ENCODE data around the gene GRID2.

Gene GRID2

DNA sequence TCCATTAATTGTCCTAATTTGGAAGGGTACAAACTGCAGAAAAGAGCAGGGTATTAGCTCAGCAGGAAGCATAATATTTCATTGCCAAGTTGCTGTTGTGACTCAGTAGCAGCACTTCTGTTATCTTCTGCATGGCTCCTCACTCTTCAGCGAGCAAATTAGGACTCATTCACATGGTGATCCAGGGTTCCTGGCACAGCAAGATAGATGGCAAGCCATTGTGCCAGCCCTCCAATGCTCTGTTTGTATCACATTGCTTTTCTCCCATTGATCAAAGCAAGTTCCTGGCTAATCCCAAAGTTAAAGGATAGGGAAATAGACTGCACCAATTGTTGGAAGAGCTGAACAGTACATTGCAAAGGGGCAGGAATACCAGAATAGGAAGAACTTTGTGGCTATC is 1142.3 kb downstream of the GRID2 start:
- DNase-seq, result no peak

DNA sequence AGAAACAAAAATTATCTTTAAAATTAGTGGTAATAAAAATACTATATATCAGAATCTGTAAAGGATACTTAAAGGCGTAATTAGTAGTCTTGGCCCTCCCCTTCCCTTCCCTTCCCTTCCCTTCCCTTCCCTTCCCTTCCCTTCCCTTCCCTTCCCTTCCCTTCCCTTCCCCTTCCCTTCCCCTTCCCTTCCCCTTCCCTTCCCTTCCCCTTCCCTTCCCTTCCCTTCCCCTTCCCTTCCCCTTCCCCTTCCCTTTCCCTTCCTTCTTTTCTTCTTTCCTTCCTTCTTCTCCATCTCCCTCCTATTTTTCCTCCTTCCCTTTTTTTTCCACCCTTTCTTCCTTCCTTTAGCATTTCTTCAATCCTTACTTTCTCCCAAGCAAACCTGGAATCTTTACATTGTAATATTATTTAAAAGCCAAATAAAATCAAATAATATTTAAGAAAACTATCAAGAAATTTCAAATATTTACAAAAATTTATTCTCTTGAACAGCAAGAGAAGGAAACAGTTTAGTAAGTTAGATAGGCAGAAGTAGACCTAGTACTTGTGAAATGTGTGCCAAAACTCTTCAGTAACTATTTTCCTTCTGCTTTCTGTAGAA is 1145.0 kb downstream of the GRID2 start:
- no peak for DNase-seq

DNA sequence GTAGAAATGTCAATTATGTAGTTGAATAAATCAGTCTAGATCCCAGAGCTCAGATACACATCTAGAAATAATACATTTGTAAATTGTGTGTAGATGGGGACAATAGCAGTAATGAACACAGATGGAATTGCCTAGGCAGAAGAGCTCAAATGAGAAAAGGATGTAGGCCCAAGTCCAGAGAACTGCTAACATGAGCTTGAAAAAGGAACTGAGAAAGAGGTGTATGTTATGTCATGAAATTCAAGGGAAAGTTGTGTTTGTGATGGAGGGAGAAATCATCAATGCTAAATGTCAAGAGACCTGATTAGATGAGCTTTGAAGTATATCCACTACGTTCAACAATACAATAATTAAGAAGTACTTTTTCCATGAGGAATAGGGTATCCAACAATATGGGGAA is 1148.2 kb downstream of the GRID2 start:
- no peak for DNase-seq

DNA sequence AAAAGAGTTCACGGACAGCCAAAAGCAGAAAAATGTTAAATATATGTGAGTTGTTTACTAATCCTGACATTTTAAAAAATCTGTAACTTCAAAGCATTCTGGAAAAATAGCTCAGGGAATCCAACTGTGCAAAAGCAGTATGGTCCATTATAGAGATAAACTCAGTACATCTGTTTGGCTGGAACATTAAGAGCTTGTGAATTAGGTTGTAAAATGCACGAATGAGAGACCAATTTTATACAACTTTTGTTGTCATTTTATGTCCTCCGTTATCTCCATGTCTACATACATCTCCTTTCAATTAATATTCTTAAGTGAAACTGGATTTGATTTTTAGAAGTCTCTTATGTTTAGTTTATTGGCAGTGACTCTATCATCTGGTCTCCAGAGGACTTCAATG is 1157.8 kb downstream of the GRID2 start:
- no peak for DNase-seq

DNA sequence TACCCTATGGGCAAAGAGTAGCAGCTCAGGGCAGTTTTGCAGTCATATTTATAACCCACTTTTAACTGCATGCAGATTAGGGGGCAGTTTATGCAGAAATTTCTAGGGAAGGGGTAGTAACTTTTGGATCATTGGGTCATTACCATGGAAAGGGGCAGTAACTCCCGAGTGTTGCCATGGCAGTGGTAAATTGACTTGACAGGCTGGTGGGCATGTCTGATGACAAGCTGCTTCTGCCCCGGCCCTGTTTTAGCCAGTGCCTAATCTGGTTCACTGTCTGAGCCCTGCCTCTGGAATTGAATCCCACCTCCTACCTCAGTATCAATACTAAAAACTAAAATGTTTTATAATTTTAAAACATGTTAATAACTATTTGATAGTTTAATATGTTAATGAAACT is 1162.7 kb downstream of the GRID2 start:
- DNase-seq, result no peak

DNA sequence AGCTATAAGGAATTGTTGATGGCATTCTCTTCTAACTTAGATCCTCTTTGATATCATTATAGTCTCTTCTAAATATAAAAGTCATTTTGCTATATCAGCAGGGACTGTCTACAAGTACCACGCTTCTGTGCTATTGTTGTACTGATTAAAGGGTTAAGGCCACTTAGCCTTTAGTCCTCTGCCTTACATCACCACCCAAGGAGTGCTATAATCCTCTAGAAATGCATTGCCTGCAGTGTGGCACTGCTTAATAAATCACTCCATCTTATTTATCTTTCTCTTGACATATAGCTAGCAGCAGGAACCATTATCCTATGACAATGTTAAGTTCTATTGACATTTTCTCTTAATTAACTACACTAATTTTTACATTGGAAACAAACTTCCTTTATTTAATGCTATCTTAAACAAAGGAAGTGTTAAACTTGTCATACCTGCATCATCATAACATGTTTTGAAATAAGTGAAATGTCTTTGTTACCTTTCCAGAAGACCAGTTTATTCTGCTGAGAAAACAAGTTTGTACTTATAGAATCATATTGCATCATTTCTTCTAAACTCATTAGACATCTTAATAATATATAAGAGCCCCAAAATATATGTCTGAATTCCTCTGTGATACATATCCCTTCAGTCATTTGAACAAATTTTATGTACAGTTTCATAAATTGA is 1163.9 kb downstream of the GRID2 start:
- no peak for DNase-seq

DNA sequence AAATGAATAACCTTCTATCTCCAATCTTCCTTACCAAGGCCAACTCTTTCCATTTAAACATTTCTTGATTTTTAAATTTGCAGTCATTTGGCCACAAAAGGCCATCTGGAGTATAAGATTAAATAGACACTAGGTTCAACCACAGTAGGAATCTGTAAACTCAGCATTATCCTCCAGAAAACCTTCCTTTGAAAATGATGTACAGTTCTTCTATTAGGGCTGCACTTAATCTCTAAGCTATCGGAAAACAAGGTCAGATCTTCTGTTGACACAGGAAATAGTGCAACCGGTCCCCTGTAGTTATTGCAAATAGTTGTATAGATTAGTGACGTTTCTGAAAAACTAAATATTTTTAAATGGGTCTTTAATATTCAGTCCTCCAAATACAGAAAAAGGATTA is 1165.8 kb downstream of the GRID2 start:
- no peak for DNase-seq

DNA sequence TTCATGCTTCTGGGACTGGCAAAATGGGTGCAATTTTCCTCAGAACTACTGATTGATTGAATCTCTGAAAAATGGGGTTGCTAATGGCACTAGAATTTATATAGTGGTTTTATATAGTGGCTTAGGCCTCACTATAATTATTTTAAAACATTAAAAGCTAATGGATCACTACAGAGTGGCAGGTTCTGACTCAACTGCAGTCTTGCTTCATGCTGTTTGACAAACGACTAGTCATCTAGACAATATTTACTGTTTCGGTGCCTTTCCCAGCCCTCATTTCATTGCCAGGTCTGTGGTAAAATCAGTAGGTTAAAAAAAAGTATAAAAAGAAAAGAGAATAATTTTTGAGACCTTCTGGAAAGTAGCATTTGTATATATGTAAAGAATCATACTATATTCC is 1172.0 kb downstream of the GRID2 start:
- DNase-seq, result no peak

DNA sequence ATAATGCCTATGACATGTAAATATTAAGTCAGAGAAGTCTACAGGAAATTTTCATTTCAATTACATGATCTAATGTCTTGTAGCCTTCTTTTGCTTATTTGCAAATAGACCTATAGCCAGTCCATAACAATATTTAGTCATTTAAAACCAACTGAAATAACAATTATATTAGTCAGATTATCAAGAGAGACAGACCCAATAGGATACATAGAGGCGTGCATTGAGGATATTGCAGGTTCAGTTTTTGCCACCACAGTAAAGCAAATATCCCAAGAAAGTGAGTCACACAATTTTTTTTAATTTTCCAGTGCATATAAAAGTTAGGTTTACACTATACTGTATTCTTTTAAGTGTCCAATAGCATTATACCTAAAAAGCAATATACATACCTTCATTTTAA is 1175.0 kb downstream of the GRID2 start:
- DNase-seq, result no peak

DNA sequence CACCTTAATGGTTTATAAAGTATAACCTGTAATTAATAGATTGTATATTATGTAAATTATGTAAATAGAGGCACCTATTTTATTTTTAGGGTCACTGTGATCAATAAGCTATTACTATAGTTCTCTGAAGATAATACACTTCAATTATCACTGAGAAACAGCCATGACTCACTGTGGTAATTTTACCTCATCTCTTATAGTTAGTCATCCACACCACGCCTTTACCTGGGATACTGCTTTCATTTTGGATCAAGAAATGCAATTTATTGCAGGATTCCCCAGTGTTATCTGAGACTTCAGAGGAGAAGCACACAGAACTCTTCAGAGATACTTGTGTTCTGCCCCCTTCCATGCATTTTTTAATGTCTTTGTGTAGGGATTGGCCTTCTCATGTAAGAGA is 1176.7 kb downstream of the GRID2 start:
- DNase-seq, result no peak

DNA sequence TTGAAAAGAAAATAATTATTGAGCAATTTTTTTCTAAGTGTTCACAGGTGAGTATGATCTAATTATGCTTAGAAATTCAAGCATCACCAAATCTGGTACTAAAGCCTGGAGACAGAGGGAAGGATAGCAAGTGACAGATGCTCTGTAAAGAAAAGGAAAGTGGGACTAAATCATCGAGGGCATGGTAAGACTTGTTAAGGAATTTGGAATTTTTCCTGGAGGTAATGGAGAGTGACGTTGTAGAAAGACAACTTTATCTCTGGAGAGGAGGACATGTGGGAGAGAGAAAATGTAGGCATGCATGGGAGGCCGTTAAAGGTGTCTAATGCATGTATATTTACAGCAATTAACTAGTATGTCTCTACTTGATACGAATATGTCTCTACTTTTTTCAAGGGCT is 1191.6 kb downstream of the GRID2 start:
- DNase-seq, result no peak

DNA sequence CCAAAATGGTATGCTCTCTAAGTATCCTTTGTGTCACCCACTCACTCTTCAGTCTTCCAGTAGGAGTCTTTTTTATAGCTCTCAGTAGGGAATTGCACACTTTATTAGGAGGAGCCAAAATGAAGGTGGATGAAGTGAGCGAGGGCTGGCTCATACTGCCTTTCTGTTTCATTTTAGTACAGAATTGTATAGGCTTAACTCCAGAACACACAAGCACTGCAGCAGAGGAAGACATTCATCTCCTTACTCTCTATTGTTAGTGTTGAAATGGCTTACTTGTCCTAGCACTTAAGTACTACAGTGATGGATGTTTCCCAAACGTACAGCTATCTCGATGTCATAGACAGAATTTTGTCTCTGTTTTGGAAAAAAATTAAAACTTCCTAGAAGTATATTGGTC is 1197.5 kb downstream of the GRID2 start:
- DNase-seq, result no peak

DNA sequence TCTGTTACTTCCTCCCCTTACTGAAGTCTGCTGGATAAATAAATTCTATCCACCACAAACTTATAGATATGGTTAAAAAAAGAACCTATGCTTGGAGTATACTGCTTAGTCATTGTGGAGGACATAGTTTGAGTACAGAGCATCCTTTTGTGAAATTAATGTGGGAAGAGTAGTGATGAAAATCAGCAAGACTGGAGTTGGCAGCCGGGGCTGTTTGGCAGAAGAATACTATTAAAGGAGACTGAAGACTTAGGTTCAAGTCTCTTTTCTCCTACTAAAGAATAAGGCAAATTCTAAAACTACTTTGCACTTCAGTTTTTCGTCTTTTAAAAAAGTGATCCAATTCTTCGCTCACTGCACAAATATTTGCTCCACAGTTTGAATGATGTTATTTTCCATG is 1198.2 kb downstream of the GRID2 start:
- DNase-seq, result no peak

DNA sequence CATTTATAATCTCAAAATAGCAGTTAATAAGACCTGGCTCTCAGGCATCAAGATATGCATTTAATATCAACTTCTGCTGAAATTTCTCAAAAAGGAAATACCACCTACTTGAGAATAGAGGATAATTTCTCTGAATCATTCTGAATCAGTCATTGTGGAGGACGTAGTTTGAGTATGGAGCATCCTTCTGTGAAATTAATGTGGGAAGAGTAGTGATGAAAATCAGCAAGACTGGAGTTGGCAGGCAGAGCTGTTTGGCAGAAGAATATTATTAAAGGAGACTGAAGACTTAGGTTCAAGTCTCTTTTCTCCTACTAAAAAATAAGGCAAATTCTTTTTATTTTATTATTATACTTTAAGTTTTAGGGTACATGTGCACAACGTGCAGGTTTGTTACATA is 1199.2 kb downstream of the GRID2 start:
- no peak for DNase-seq

DNA sequence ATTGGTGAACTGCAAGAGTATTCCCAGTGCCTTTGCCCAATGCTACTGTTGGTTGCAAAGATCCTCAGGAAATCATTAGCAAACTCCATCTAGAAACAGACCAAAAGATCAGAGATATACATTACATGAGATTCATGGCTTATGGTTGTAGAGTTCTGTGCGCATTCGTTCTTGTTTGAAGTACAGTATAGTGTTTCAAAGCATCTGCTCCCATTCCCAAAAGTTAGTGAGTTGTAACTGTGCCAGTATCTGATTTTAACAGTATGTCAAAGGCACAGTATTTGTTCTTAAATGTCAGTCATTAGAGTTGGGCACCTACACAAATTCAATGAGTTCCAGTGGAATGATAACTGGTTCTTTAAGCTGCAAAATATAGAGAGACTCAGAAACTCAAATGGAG is 1210.1 kb downstream of the GRID2 start:
- DNase-seq, result no peak

DNA sequence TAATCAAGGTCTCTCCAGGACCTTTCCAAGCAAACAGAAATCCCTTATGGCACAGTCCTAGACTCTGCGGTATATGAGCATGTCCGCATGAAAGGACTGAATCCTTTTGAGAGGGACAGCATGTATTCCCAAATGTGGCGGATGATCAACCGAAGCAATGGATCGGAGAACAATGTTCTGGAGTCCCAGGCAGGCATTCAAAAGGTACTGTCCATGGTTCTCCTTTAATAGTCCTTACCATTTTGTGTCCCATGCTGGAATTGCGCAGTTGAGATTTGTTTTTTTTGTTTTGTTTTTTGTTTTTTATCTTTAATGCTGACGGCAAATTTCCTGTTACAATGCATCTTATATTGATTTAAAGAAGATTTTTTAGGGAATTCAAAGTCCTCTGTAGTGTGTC is 1211.4 kb downstream of the GRID2 start:
- DNase-seq, result no peak

DNA sequence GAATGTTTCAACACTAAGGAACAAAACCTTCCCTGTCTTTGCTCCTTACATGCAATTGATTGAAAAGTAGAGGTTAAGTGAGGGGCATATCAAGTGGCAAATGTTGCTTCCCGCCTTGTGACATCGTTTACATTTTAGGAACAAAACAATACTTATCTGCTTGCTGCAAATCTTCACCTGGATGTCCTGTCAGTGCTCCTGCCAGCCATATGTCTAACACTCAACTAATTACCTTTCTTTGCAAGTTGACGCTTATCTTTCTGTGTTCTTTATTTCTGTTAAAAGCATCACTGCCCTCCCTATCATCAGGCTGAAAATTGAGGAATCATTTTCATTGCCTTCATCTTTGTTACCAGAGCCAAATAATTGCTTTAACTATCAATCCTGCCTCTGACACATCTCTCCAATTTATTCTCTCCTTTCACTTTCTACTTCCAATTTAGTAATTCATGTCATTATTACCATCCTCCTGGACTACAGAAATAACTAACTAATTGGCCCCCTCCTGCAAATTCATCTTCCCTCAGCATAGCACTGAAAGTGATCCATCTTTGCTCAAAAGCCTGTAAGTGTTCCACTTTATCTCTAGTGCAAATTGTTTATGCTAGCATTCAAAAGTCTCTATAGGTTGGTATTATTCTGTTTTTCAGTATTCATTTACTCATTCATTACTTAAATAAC is 1226.1 kb downstream of the GRID2 start:
- no peak for DNase-seq

DNA sequence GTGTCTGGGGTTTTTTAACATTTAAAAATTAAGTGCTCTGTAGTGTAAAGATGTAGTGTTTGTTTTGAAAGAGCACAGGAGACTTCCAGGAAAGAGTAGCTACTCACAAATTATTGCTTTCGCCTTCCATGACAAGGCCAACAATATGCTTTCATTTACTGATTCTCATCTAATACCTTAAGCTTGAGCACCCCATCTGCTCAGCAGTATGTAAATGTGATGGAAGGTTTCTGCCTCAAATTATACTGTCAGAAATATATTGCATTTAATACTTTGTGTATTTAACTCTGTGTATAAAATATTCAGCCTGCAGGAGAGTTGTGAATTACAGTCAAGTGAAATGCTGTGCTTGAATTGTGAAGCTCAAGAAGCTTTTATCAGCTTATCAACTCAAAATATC is 1228.5 kb downstream of the GRID2 start:
- no peak for DNase-seq

DNA sequence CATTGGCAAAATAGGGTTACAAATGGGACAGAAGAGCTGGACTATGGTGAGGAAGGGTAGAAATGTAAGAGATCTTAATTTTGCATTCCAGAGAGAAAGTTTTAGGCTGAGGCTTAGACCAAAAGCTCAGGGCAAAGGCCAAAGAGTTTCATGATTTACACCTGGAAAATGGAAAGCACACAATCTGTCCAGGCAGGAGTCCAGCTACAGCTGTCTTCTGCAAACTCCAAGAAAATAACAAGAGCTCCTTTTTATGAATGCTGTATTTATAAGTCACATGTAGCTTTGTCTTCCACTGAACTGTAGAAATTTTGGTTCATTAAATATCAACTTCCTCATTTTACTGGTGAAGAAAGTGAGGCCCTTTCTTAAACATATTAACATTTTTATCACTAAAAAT is 1236.8 kb downstream of the GRID2 start:
- no peak for DNase-seq

DNA sequence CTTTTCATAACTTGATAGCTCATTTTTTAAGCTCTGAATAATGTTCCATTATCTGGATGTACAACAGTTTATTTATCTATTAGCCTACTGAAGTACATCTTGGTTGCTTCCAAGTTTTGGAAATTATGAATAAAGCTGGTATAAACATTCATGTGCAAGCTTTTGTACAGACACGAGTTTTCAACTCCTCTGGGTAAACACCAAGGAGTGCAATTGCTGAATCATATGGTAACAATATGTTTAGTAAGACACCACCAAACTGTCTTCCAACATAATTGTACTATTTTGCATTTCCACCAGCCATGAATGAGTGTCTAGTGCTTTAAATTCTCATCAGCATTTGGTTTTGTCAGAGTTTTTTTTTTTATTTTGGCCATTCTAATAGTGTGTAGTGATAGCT is 1258.1 kb downstream of the GRID2 start:
- DNase-seq, result no peak

DNA sequence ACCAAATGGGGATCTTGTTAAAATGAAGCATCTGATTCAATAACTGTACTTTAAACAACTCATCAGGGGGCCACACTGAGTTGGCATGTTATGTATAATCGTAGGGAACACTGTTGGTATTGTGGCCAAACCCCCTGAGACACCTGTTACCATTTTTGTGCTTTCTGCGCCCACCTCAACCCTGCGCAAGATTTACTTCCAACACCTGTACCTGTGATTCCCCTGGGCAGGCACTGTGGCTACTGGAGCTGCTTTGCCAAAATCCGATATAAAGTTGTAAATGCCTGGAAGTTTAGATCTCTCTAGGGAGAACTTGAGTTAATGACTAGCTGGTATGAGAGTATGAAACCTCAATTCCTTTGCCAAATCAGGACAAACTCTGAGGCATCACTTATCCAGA is 1265.0 kb downstream of the GRID2 start:
- no peak for DNase-seq

DNA sequence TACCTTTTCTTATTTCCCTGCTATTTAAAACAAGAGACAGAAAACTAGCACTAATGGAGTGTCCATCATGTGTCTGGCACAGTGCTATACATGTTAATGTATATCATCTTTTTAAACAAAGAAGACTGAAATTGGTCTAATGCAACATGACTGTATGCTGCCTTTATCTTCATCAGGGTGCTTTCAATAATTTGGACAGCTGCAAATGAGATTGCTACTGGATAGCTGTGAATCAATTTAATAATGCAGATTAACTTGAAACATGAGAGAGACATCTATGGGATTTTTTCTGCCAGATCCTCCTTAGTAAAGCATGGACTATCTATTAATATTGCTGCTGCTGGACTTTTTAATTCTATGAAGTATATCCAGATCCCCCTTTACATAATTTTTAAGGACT is 1269.5 kb downstream of the GRID2 start:
- no peak for DNase-seq

DNA sequence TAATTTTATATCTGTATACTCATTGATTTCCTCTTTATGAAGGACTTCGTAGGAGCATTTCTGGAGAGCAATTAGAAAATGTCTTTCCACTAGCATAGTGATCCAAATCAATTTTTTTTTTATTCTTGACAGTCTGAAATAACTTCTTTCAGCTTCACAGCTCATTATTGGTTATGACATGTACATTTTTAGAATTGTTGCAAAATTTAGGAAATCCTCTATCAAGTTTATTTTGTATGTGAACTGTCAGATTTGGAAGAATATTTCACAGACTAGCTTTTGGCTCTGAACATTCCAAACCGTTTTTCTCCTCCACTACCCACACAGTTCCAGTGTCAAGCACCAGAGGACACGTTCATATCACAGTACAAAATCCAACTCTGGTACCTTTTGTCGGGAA is 1275.2 kb downstream of the GRID2 start:
- no peak for DNase-seq

DNA sequence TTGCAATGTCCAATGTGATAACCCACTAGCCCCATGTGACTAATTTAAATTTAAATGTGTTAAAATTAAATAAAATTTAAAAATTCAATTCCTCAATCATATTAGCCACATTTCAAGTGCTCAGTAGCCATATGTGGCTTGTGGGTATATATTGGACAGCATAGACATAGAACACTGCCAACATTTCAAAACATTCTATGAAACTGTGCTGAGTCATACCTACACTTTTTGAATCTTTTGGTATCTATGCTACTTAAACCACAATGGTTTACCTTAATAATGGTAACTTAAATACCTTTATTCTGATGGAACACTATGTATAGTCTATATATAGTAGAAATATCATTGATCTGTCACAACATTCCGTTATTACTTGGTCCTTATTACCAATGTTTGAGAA is 1301.4 kb downstream of the GRID2 start:
- DNase-seq, result no peak

DNA sequence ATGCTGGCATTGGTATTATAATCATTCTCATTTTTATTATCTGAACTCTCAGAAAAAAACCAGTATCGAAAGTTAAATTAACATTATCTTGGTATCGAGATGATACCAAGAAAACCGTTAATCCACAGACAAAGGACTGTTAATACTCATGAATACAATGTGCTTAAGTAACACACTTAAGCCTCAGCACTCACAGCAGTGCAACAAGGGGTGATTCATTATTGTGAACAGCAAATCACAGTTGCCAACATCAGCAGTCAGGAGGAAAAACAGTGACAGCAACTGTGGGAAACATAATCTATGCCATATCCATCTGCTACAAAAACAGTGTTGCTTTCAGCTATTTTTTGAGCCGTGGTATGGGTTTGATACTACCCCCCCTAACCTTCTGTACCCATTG is 1313.8 kb downstream of the GRID2 start:
- no peak for DNase-seq
